GM19351 (cell line): ENCODE data around the gene FHIT.

Experiments
- ATAC-seq: cut with Tn5 transposase; IDR thresholded peaks from one replicate; pipeline ENCODE4 v1.9.1; 2021; ENCODE audit warnings: mild to moderate bottlenecking, moderate library complexity; ENCODE audit not compliant: unreplicated experiment

The FHIT gene

DNA sequence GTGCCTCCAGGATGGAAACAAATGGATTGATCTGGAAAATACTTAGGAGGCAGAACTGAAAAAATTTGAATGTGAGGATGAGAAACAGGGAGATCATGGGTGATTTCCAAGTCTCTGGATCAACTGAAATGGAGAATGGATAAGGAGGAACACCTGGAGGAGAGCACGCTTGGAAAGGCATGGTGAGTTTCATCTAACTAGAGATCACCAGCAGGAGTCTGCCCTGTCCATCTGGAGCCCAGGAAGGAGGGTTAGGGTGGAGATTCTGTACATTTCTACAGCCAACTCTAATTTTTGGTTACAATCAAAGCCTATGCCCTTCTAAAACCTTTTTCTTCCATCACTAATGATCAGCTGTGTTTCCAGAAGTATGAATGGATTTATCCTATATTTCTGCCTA, 1205.6 kb downstream of the FHIT start:
- ATAC-seq = no peak

GRCh38 chr3:60036803-60037202, 1214.4 kb downstream of the FHIT start:
- no peak for ATAC-seq

DNA sequence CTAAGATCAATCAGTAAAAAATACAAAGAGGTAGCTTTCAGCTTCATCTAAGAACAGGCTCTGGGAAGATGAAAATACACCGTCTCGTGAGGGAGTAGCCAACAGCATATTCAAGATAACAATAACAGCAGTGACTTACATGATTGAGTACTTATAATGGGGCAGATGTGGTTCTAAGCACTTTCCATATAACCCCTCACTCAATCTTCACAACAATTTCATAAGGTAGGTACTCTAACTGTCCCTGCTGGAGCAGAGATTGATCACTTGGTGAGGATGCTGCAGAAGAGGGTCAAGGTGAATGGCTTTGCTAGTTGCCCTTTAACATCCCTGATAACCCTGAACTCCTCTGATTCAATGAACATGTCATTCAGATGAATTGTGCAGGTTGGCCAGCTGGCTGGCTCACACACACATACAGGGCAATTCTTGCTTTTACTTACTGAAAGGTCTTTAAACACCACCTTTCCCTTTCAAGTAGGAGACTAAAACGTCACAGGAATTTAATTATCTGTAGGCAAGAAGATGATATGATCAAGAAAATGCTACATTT, 1217.3 kb downstream of the FHIT start:
- no peak for ATAC-seq

GRCh38 chr3:60030982-60031381, 1220.3 kb downstream of the FHIT start:
- ATAC-seq = no peak

GRCh38 chr3:60028233-60028632, 1223.0 kb downstream of the FHIT start:
- no peak for ATAC-seq

DNA sequence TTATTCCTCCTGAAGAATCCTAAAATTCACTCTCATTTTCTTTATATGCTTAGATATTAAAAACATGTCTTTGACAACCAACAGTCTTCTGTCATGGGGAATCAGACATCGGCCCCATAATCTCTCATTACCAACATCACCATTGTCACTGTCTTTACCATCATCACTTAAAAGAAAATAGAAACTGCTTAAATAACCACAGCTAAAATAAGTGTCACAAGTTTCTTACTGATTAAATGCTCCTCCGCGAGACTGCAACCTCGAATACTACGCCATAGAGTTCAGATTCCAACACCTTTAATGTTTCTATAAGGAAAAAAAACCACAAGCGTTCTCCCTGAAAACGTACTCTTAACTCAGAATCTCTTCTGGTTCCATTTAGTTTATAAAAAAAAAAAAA, 1223.9 kb downstream of the FHIT start:
- ATAC-seq = no peak

DNA sequence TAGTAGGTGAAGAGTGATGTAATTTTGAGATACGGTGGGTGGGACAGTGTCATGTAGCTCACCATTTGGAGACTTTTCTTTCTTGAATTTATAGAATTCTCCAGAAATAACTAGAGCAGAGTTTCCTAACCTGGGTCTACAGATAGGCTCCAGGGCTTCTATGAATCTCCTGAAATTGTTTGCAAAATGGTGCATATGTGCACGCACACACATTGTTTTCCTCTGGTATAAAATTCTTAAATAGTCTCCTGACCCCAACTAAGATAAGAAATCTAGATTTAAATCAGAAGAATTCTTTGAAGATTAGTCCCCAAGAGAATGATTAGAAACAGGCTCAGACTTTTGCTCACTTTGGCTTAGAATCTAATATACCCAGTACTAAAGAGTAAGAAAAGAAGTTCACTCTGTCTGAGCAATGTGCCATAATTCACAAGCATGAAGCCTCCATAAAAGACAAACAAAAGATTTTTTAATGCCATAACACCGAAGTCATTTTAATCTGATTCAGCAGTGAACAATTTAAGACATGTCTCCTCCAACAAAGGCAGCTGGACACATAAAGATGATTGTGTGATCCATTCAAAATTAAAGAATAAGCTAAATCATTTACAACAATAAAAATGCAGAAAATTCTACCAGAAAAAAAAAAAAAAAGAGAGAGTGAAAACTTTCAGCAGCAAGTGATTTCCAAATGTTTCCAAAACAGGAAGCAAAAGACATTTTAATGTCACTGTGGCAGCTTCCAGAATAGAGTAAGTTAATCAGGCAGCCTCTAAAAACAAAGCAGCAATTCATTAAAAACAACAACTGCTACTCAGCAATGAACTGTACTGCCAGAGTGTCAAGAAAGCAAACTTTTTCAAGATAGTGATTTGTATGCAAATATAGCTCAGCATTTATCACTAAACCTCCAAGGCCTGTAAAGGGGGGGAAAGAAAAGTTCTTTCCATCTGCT, 1225.9 kb downstream of the FHIT start:
- ATAC-seq = no peak

GRCh38 chr3:60024400-60024799, 1226.9 kb downstream of the FHIT start:
- no peak for ATAC-seq

GRCh38 chr3:60023189-60023588, 1228.1 kb downstream of the FHIT start:
- ATAC-seq = no peak

- peak; percentile 73 for ATAC-seq
Measured at GRCh38 chr3:60017631-60018030, 1233.6 kb downstream of the FHIT start.

DNA sequence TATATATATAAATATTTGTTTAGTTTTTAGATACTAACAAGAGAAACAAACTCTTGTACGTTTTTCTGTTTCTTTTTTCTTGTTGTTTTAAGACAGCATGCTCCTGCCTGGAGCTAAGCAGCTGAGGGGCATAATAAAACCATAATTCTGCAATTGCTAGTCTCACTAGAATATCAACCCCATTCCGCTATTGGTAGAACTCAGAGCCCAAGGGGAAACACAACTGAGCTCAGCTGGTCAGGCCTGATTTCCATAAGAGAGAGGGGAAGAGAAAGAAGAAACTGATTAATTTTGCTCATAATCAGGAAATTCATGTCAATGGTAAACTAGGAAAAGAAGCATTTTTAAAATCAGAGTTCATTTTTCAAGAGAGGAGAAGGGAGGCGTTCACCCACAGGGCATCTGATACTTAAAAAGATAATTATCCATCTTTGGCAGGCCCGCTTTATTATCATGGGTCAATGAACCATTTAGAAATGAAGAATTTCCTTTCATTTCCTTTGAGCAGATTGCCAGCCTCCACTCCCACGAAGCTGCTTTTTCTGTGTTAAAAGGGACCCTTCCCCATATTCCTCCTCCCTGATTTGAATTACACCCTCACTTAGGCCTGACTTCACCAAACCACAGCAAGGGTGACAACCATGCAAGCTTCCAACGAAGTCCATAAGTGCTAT, 1236.1 kb downstream of the FHIT start:
- no peak for ATAC-seq

GRCh38 chr3:60013241-60013640, 1238.0 kb downstream of the FHIT start:
- ATAC-seq = no peak

- ATAC-seq = no peak
Measured at GRCh38 chr3:60011218-60011617, 1240.0 kb downstream of the FHIT start.

DNA sequence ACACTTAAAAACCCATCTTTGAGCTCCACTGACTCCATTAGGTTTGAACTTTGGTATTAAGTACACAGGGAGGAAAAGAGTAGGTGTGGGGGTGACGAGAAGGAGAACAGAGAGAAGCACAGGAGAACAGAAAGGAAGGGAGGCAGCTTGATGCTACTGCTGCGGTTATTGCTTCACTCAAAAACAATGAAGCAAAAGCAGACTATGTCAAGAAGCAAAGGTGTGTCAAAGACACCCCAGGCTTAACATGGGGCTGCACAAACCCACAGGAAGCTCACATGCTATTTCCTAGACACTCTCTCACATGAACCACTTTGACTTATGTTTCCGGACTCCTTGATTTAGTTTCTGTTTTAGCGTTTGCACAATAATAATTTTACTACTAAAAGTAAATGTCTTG, 1240.5 kb downstream of the FHIT start:
- peak; percentile 99 for ATAC-seq

DNA sequence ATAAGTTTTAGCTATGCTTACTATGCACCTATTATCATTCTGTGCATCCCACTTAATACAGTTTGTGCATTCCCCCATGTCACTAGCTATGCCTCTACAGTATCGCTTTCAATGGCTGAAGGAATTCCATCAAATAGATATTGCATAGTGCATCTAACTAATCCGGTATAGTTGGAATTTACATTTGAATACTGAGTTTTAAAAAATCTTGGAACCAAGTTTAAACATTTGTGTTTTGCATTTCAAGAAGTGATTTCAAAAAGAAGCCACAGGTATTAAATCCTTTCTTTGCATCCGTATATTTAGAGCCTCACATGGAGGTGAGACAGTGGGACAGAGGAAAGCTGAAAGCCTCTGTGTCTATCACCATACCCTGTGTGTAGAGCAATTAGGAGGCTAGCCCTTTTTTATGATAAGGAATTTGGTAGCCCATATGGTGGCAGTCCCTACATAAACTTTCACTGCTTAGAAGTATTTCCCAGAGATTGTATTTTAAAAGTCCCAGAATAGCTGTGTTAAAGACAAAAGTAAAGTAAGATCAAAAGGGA, 1241.2 kb downstream of the FHIT start:
- no peak for ATAC-seq

DNA sequence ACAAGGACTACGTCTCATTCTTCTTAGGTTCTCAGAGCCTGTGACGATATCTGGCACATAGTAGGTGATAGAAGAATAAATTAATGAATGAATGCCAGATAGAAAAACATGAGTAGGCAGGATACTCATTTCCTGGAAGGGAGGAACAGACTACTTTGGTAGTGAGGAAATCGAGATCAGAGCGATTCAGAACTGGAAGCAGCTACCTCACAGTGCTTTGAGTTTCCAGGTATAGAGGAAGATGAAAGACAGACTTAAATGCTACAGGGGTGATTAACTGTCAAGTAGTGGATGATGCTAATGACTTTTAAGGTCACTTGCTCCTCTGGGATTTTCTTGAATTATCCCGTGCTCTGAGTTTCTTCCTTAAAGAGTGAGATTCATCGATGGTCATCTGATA, 1249.9 kb downstream of the FHIT start:
- ATAC-seq = no peak

- ATAC-seq = no peak
Measured at GRCh38 chr3:60000311-60001105, 1250.7 kb downstream of the FHIT start.

DNA sequence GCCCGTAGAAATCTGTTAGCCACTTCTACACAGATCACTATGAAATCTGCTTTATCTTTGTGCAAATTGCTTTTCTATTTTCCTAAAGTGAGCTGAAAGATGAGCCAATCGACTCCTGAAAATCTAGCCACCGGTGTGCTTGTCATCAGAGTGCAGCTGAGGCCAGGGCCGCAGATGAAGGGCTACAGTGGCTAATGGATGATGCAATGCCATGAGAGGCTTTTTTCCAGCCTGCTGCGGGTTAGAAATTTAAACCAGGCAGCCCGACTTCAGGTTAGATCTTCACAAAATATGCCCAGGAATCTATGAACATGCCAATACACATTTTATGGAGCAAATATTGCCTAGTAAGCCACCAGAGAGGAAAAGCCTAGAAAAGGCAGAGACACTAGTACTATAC, 1253.2 kb downstream of the FHIT start:
- ATAC-seq = no peak

DNA sequence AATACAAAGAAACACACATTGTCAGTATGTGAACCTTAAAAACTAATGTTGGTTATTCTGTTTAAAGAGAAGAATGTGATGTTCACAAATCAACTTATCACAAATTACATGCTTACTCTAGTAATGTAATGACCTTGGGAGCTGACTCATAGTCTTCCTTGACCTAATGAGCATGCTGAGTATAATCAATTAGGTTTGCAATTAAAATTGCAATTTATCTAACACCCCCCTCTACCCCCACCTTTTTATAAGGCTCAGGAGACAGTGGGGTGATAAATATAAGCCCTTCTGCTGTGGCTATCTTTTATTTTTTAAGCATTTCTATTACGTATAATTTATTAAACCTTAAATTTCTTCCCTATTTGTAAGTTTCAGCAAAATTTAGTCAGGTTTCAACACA, 1253.7 kb downstream of the FHIT start:
- no peak for ATAC-seq

DNA sequence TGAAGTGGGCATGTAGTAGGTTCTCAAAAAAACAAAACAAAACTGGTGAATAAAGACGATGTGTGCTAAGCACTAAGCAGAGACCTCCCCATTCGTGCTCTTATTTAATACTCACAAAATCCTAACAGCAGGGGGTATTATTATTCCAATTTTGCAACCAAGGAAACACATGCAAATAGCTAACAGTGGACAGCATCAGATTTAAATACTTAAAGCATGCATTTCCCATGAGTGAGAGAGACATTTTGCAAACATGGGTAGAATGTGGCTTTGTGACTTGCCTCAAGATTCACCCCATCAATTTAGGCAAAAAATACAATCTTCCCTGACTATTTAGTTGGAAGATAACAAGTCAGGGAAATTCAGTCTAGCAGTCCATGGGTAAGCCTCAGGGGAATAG, 1255.2 kb downstream of the FHIT start:
- no peak for ATAC-seq

DNA sequence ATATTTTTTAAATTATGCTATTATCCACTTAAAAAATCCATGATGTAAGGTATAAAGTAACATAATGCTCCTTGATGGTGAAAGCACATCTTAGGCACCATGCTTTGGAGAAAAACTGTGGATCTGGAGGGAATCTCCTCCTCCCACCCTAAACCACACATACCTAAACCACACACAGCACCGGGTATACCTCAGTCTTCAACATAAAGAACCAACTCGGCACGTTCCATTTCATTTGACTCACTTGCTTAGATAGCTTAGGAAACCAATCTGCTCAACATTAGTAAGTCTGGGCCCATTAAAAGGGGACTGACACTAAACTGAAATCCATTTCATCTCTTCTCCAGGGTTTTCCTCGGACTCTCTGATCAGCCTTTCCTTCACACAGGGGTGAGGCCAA, 1255.7 kb downstream of the FHIT start:
- no peak for ATAC-seq
